ENCODE data around the gene ARPC1A.

GRCh38 chr7:99397297-99397983 lies 71.7 kb downstream of the ARPC1A start:
- TF ChIP-seq, protein P1, sequence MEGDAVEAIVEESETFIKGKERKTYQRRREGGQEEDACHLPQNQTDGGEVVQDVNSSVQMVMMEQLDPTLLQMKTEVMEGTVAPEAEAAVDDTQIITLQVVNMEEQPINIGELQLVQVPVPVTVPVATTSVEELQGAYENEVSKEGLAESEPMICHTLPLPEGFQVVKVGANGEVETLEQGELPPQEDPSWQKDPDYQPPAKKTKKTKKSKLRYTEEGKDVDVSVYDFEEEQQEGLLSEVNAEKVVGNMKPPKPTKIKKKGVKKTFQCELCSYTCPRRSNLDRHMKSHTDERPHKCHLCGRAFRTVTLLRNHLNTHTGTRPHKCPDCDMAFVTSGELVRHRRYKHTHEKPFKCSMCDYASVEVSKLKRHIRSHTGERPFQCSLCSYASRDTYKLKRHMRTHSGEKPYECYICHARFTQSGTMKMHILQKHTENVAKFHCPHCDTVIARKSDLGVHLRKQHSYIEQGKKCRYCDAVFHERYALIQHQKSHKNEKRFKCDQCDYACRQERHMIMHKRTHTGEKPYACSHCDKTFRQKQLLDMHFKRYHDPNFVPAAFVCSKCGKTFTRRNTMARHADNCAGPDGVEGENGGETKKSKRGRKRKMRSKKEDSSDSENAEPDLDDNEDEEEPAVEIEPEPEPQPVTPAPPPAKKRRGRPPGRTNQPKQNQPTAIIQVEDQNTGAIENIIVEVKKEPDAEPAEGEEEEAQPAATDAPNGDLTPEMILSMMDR (IDR thresholded peaks at IDR 0.05), result no peak
- TF ChIP-seq EZH2 (IDR thresholded peaks at IDR 0.05) (no peak), EZH2phosphoT487 (IDR thresholded peaks at IDR 0.05) (no peak)
